HK-2 (cell line): Measurements from ENCODE around the gene COX6B1.
"Not testable (repeated sequence)": the region's sequence is repeated elsewhere in the genome, so short reads cannot be mapped to it uniquely, and the experiment has no call there.

Source experiments
- DNase-seq: peaks from one replicate; pipeline ENCODE4 v3.0.0-alpha.2; 2018; ENCODE audit not compliant: unreplicated experiment

The COX6B1 gene

GRCh38 chr19:35633727-35634440, 14.2 kb upstream of the COX6B1 start:
- no peak for DNase-seq

GRCh38 chr19:35636651-35637050, 11.5 kb upstream of the COX6B1 start:
- no peak for DNase-seq

GRCh38 chr19:35637165-35637564, 11.0 kb upstream of the COX6B1 start:
- no peak for DNase-seq

GRCh38 chr19:35639321-35639639, 8.8 kb upstream of the COX6B1 start:
- DNase-seq, result no peak

- DNase-seq, result no peak
These were observed 8.3 kb upstream of the COX6B1 start for GRCh38 chr19:35639863-35640262.

- DNase-seq, result no peak
These were observed 6.5 kb upstream of the COX6B1 start, which contains the start of gene ETV2 for GRCh38 chr19:35641515-35642151. TSS of gene ETV2 (plus strand) at chr19:35641745. CDS start at chr19:35642461, 716 bp downstream.

GRCh38 chr19:35642312-35642711, 5.8 kb upstream of the COX6B1 start:
- DNase-seq, result no peak

GRCh38 chr19:35642798-35643254, 5.3 kb upstream of the COX6B1 start:
- no peak for DNase-seq

- DNase-seq, result peak; percentile 87
These were observed 4.6 kb upstream of the COX6B1 start for GRCh38 chr19:35643255-35644205.

GRCh38 chr19:35644206-35644986, 3.7 kb upstream of the COX6B1 start:
- peak; percentile 96 for DNase-seq

- DNase-seq, result peak; percentile 51
These were observed 3.0 kb upstream of the COX6B1 start for GRCh38 chr19:35644987-35645679.

GRCh38 chr19:35645680-35646511, 2.2 kb upstream of the COX6B1 start:
- DNase-seq, result no peak

GRCh38 chr19:35650581-35650980, 2.5 kb downstream of the COX6B1 start:
- DNase-seq, result no peak

- not testable (repeated sequence) for DNase-seq
These were observed 6.7 kb downstream of the COX6B1 start for GRCh38 chr19:35654828-35655227.

- DNase-seq, result no peak
These were observed 7.5 kb downstream of the COX6B1 start for GRCh38 chr19:35655600-35655999.

- DNase-seq, result no peak
These were observed 8.6 kb downstream of the COX6B1 start for GRCh38 chr19:35656700-35657099.

GRCh38 chr19:35657904-35658700, 10.0 kb downstream of the COX6B1 start:
- DNase-seq, result no peak

GRCh38 chr19:35661995-35662340, 13.8 kb downstream of the COX6B1 start:
- DNase-seq, result no peak

GRCh38 chr19:35663981-35664380, 15.9 kb downstream of the COX6B1 start:
- no peak for DNase-seq
